Endodermal cell (in vitro differentiated cells): ENCODE results near the gene IFT88. TPM values are rescaled to one million over a fixed set of nuclear protein-coding genes. Genes with fewer than 3 reads are reported as not detected.

ENCODE experiments used
- DNase-seq: peaks from one replicate; pipeline ENCODE4 v3.0.0-alpha.2; 2017
- H3K27ac ChIP-seq: 2 replicates; pipeline ENCODE4 v1.5.1; 2013; ENCODE audit warnings: mild to moderate bottlenecking, low read depth, low read length, moderate library complexity
- H3K27me3 ChIP-seq: 2 replicates; pipeline ENCODE4 v1.6.1; 2013; ENCODE audit warnings: mild to moderate bottlenecking, low read length, moderate library complexity; ENCODE audit not compliant: insufficient read depth, control insufficient read depth, poor library complexity, severe bottlenecking
- H3K36me3 ChIP-seq: 2 replicates; pipeline ENCODE4 v1.7.0; 2013; ENCODE audit warnings: mild to moderate bottlenecking, low read length, moderate library complexity; ENCODE audit not compliant: control insufficient read depth, insufficient read depth
- H3K4me1 ChIP-seq: one replicate; pipeline ENCODE4 v1.7.0; 2013; ENCODE audit warnings: low read length; ENCODE audit not compliant: control insufficient read depth, insufficient read depth
- H3K4me3 ChIP-seq: 2 replicates; pipeline ENCODE4 v1.5.1; 2013; ENCODE audit warnings: mild to moderate bottlenecking, low read length, moderate library complexity
- H3K9ac ChIP-seq: 2 replicates; pipeline ENCODE4 v1.6.1; 2013; ENCODE audit warnings: mild to moderate bottlenecking, low read length, moderate library complexity; ENCODE audit not compliant: poor library complexity, severe bottlenecking; ENCODE audit errors: extremely low read depth
- H3K9me3 ChIP-seq: 2 replicates; pipeline ENCODE4 v1.6.1; 2013; ENCODE audit warnings: mild to moderate bottlenecking, low read length, moderate library complexity; ENCODE audit not compliant: control insufficient read depth
- H3K27ac Mint-ChIP-seq: 2 replicates; pipeline ENCODE4 v1.8.0; 2020; ENCODE audit warnings: mixed read lengths
- H3K27me3 Mint-ChIP-seq: 2 replicates; pipeline ENCODE4 v1.8.0; 2021; ENCODE audit warnings: mild to moderate bottlenecking, mixed read lengths; ENCODE audit not compliant: insufficient read depth
- H3K36me3 Mint-ChIP-seq: 2 replicates; pipeline ENCODE4 v1.8.0; 2020; ENCODE audit warnings: low read depth, mixed read lengths
- H3K4me1 Mint-ChIP-seq: 2 replicates; pipeline ENCODE4 v1.8.0; 2020; ENCODE audit warnings: mixed read lengths
- H3K4me3 Mint-ChIP-seq: 2 replicates; pipeline ENCODE4 v1.8.0; 2020; ENCODE audit warnings: mild to moderate bottlenecking, moderate library complexity, mixed read lengths
- H3K9me3 Mint-ChIP-seq: 2 replicates; pipeline ENCODE4 v1.8.0; 2020; ENCODE audit warnings: mild to moderate bottlenecking, mixed read lengths
- CTCF ChIP-seq: fragments of 200-600 bp; sonication (generic); conservative IDR thresholded peaks from 2 replicates; pipeline ENCODE4 v1.5.0; 2021; ENCODE audit warnings: antibody characterized with exemption, mild to moderate bottlenecking
- WGBS, 2 experiments: methylation state at CpG; one replicate each; pipeline versions ENCODE4 v1.1.5 to v1.1.7; 2013; ENCODE audit warnings: missing lambda C conversion rate in 2 of 2, mixed read lengths in 1 of 2; ENCODE audit not compliant: insufficient coverage in 1 of 2, insufficient read length in 1 of 2; 5-methylcytosine and 5-hydroxymethylcytosine counted together
- total RNA-seq, 2 donors: library from RNA; stranded (reverse); fragmentation: NEBNext Ultra II Directional in 1 of 2; extraction: Animal tissue kit (Norgen Biotek cat#: 25700) in 1 of 2; gene quantifications; 2 replicates in 1 of 2; 3 replicates in 1 of 2; pipeline ENCODE4 v1.2.1, GENCODE V29; 2021

Gene IFT88
- total RNA-seq, 2 donors from 2014 or later = 15.2 to 18.7 TPM

GRCh38 chr13:20592606-20593005 lies 25.6 kb downstream of the IFT88 start:
- no peaks in the 10 kb centered on the region for H3K9me3 Mint-ChIP-seq
- H3K4me1 Mint-ChIP-seq = no peaks in the 10 kb centered on the region
- H3K4me3 ChIP-seq = no peak overlapping the region
- TF ChIP-seq CTCF = no peak
- H3K27me3 ChIP-seq = no peaks in the 10 kb centered on the region
- no peak overlapping the region for H3K27ac ChIP-seq
- no peaks in the 10 kb centered on the region for H3K4me1 ChIP-seq
- H3K9me3 ChIP-seq = no peaks in the 10 kb centered on the region
- no peaks in the 10 kb centered on the region for H3K27me3 Mint-ChIP-seq
- H3K4me3 Mint-ChIP-seq = no peak overlapping the region
- H3K36me3 ChIP-seq = peaks cover 17% of the 10 kb centered on the region
- no peak for DNase-seq
- 100% methylated on average over 2 to 3 of the region's 4 CpGs for WGBS, 2 experiments
- peaks cover 10% of the 10 kb centered on the region for H3K36me3 Mint-ChIP-seq
- no peak overlapping the region for H3K9ac ChIP-seq
- no peak overlapping the region for H3K27ac Mint-ChIP-seq

- 80 to 94% methylated on average over 2 of the region's 2 CpGs for WGBS, 2 experiments
- Mint-ChIP-seq H3K4me1 (no peaks in the 10 kb centered on the region), H3K36me3 (peaks cover 10% of the 10 kb centered on the region), H3K9me3 (no peaks in the 10 kb centered on the region), H3K27ac (no peak overlapping the region), H3K27me3 (no peaks in the 10 kb centered on the region), H3K4me3 (no peak overlapping the region)
- Histone ChIP-seq H3K9me3 (no peaks in the 10 kb centered on the region), H3K27me3 (no peaks in the 10 kb centered on the region), H3K27ac (no peak overlapping the region), H3K9ac (no peak overlapping the region), H3K36me3 (peaks cover 25% of the 10 kb centered on the region), H3K4me1 (no peaks in the 10 kb centered on the region), H3K4me3 (no peak overlapping the region)
- TF ChIP-seq CTCF = no peak
- no peak for DNase-seq
These were observed 27.3 kb downstream of the IFT88 start for GRCh38 chr13:20594280-20594679.

- Mint-ChIP-seq H3K27me3 (no peaks in the 10 kb centered on the region), H3K27ac (no peak overlapping the region), H3K4me1 (no peaks in the 10 kb centered on the region), H3K36me3 (peaks cover 29% of the 10 kb centered on the region), H3K9me3 (no peaks in the 10 kb centered on the region), H3K4me3 (no peak overlapping the region)
- TF ChIP-seq CTCF = no peak
- no peaks in the 10 kb centered on the region for H3K4me1 ChIP-seq
- no peak overlapping the region for H3K27ac ChIP-seq
- WGBS, 2 experiments = 96% methylated on average over 15 of the region's 15 CpGs
- peaks cover 8% of the 10 kb centered on the region for H3K36me3 ChIP-seq
- H3K9me3 ChIP-seq = no peaks in the 10 kb centered on the region
- no peaks in the 10 kb centered on the region for H3K27me3 ChIP-seq
- H3K4me3 ChIP-seq = no peak overlapping the region
- no peak overlapping the region for H3K9ac ChIP-seq
- no peak for DNase-seq
These were observed 40.1 kb downstream of the IFT88 start for GRCh38 chr13:20607015-20607414.
